Thyroid gland (tissue), 4 donors: ENCODE measurements around the gene SSPN. TPM values are rescaled to one million over a fixed set of nuclear protein-coding genes. Genes with fewer than 3 reads are reported as not detected.

Experiments
- DNase-seq, 2 donors: peaks; one replicate each; pipeline ENCODE4 v3.0.0-alpha.2; 2019
- H3K27ac ChIP-seq, 3 donors: fragments of 200-600 bp; sonication (generic); 1 replicate in 2 of 3; 2 replicates in 1 of 3; pipeline ENCODE4 v1.5.1; 2016 to 2019; ENCODE audit warnings: mild to moderate bottlenecking in 1 of 3, moderate library complexity in 1 of 3
- H3K27me3 ChIP-seq: fragments of 200-600 bp; sonication (generic); one replicate; pipeline ENCODE4 v1.5.1; 2019
- H3K36me3 ChIP-seq, 2 donors: fragments of 200-600 bp; sonication (generic); one replicate each; pipeline ENCODE4 v1.5.1; 2016 to 2019
- H3K4me1 ChIP-seq, 2 donors: fragments of 200-600 bp; sonication (generic); one replicate each; pipeline ENCODE4 v1.5.1; 2017 to 2019
- H3K4me3 ChIP-seq, 3 donors: fragments of 200-600 bp; sonication (generic); replicated peaks in 1 of 3; 1 replicate in 2 of 3; 2 replicates in 1 of 3; pipeline ENCODE4 v1.5.1; 2016; ENCODE audit warnings: mild to moderate bottlenecking in 1 of 3
- H3K9me3 ChIP-seq: fragments of 200-600 bp; sonication (generic); one replicate; pipeline ENCODE4 v1.5.1; 2017
- POLR2A ChIP-seq, 2 donors: fragments of 450-650 bp; IDR thresholded peaks; one replicate each; pipeline ENCODE4 v1.6.1; 2017; ENCODE audit warnings: antibody characterized with exemption in 2 of 2, mild to moderate bottlenecking in 2 of 2, moderate library complexity in 1 of 2
- WGBS, 2 donors: methylation state at CpG; one replicate each; pipeline ENCODE4 v1.1.5; 2017; 5-methylcytosine and 5-hydroxymethylcytosine counted together
- intact Hi-C: fragments of 100-400 bp; cut with DNase I; formaldehyde crosslinking; loops from one replicate; pipeline ENCODE4 v1.15.1; 2023
- total RNA-seq, 4 donors: library from RNA; depleted of rRNA; stranded (reverse); fragments of >200 nt; gene quantifications; one replicate each; pipeline ENCODE4 v1.2.3, GENCODE V29; 2016
- TF ChIP-seq, protein P1 (sequence below), 6 experiments: fragments of 200-600 bp in 3 of 6; fragments of 450-650 bp in 3 of 6; sonication (generic) in 3 of 6; IDR thresholded peaks; one replicate each; pipeline ENCODE4 v1.5.1; 2016 to 2019; ENCODE audit warnings: antibody characterized with exemption in 6 of 6, mild to moderate bottlenecking in 2 of 6, inconsistent platforms in 1 of 6, moderate library complexity in 1 of 6

SSPN gene
- total RNA-seq, 4 donors from 2014 or later: 20.1 to 25.0 (median 22.2) TPM

DNA sequence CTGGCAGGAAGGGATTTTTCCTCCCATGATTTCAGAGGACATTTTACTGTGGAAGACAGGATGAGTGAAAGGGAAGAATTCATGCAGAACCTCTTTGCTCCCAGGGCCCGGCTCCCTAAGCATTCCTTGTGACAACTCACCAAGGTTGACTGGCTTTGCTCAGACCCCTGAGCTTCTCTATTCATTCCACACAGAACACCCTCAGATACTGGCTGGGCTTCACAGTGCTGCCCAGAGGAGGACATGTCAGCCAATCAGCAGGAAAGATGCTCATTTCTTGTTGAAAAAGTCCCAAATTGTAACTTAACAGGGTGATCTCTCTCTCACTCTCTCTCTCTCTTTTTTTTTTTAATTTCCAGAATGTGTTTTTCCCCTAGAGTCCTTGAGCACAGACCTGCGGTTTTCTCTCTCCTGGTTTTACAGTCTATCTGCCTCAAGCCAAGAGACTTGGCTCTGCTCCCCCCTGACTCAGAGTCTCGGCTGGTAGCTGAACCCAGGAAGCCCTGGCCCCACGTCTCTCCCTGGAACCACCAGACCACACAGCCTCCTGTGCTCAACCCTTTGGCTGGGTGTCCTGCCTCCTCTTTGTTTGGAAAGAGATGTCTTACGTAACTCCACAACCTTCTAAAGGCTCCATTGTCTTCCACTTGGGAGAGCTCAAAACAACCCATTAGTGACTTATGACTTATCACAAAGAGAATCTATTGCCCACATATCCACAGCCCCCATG lies 43.9 kb downstream of the SSPN start:
- peak; percentile 73 to 79 for DNase-seq
- intact Hi-C loops: no loop called here
- H3K36me3 ChIP-seq: no peaks in the 10 kb centered on the region
- no peaks in the 10 kb centered on the region for H3K27me3 ChIP-seq
- no peaks in the 10 kb centered on the region for H3K9me3 ChIP-seq
- no peak overlapping the region for H3K4me3 ChIP-seq
- peaks cover 23 to 35% of the 10 kb centered on the region in 2 donors for H3K4me1 ChIP-seq
- peak in 1 of 2 donors; percentile 33 for TF ChIP-seq POLR2A (IDR thresholded peaks at IDR 0.05)
- TF ChIP-seq, protein P1, sequence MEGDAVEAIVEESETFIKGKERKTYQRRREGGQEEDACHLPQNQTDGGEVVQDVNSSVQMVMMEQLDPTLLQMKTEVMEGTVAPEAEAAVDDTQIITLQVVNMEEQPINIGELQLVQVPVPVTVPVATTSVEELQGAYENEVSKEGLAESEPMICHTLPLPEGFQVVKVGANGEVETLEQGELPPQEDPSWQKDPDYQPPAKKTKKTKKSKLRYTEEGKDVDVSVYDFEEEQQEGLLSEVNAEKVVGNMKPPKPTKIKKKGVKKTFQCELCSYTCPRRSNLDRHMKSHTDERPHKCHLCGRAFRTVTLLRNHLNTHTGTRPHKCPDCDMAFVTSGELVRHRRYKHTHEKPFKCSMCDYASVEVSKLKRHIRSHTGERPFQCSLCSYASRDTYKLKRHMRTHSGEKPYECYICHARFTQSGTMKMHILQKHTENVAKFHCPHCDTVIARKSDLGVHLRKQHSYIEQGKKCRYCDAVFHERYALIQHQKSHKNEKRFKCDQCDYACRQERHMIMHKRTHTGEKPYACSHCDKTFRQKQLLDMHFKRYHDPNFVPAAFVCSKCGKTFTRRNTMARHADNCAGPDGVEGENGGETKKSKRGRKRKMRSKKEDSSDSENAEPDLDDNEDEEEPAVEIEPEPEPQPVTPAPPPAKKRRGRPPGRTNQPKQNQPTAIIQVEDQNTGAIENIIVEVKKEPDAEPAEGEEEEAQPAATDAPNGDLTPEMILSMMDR (IDR thresholded peaks at IDR 0.05): no peak
- WGBS, 2 donors: 30 to 32% methylated on average over 5 of the region's 5 CpGs
- H3K27ac ChIP-seq: peak overlapping the region; percentile 82 to 86 (median 83)

DNA sequence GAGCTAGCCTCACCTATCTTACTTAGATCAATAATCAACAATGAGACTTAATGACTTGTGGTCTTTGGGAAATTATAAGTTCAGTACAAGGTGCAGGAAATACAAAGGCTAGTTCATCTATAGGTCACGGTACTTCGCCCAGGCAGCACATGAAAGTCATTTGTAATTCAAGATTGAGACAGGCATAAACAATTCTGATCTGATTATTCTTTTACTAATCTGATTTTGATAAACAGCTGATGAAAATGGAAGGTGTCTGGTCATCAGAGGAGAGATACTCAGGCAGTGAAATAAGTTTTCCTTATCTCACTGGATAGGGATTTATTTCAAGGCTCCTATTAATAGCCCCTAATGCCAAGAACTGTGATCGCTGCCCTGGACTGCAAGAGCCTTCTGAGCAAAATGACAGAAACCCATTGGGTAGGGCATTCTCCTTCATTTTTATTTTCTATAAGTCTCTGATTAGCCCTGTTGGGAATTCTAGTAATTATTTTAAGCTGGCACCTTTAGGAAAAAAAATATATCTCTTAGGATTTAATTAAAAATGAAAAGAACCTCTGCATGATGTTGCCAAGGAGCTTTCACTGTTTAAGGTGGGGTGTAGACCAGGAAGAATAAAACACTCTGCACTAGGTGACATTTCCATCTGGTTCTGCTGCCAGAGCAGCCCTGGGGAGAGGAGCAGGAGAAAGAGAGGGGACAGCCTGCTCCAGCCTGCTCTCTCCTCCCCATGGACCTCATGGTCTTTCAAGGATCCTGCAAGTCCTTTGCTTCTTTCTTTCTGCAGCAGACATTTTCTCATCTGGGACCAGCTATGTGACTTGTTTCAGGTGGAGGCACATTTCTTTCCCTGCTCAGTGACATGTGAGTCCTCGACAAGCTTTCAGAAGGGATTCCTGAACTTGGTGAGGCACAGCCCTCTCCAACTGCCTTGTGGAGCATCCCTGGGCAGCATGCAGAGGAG lies 44.8 kb downstream of the SSPN start:
- intact Hi-C loops: no loop called here
- peak overlapping the region; percentile 82 to 86 (median 83) for H3K27ac ChIP-seq
- H3K4me3 ChIP-seq: no peak overlapping the region
- TF ChIP-seq, protein P1 (IDR thresholded peaks at IDR 0.05): no peak
- no peak for TF ChIP-seq POLR2A (IDR thresholded peaks at IDR 0.05)
- no peaks in the 10 kb centered on the region for H3K36me3 ChIP-seq
- WGBS, 2 donors: 74 to 76% methylated on average over 4 of the region's 4 CpGs
- DNase-seq: no peak
- peaks cover 23 to 36% of the 10 kb centered on the region in 2 donors for H3K4me1 ChIP-seq
- H3K9me3 ChIP-seq: no peaks in the 10 kb centered on the region
- H3K27me3 ChIP-seq: no peaks in the 10 kb centered on the region

DNA sequence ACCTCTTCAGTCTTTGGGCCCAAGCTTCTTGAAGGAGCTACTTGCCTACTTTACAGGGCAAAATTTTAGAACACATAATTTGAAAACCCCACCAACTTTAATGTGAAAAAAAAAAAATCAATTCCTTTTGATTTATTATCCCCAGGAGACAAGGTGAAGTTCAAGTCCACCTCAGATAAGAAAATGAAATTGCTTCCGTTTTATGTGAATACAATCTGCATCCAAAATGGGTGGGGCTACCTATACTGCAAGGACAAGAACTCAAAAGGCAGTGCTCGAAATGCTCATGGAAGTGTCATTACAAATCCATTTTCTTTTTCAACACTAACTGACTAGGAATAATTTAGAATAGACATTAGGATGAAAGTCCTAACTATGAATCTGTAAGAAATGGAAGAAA lies 45.7 kb downstream of the SSPN start:
- TF ChIP-seq, protein P1 (IDR thresholded peaks at IDR 0.05): no peak
- TF ChIP-seq POLR2A (IDR thresholded peaks at IDR 0.05): no peak
- intact Hi-C loops: no loop called here
- no peak overlapping the region for H3K4me3 ChIP-seq
- no peaks in the 10 kb centered on the region for H3K36me3 ChIP-seq
- peak overlapping the region in 1 of 3 donors; percentile 86 for H3K27ac ChIP-seq
- no peaks in the 10 kb centered on the region for H3K27me3 ChIP-seq
- no peak for DNase-seq
- H3K9me3 ChIP-seq: no peaks in the 10 kb centered on the region
- WGBS, 2 donors: 92 to 93% methylated on average over 2 of the region's 2 CpGs
- H3K4me1 ChIP-seq: peaks cover 31 to 46% of the 10 kb centered on the region in 2 donors

DNA sequence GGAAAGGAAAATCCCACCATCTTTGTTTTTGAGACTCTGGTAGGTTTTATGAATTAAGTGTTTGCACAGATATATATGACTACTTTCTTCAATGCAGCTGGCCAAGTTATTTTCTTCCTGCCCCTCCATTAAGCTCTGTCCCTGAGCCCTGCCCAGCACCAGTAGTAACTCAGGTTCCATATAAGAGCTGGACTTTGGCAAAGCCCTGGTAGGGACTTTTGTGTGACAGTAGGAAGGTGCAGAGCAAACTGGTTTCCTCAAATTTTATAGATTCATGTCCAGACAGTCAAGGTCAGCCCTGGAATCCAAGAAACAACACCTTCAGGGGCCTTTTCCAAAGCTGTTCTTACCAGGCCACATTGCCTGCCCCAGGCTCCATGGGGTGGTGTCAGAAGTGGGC lies 47.3 kb downstream of the SSPN start:
- Histone ChIP-seq H3K27ac (no peak overlapping the region), H3K27me3 (no peaks in the 10 kb centered on the region), H3K4me1 (peaks cover 35 to 48% of the 10 kb centered on the region in 2 donors), H3K4me3 (no peak overlapping the region), H3K9me3 (no peaks in the 10 kb centered on the region), H3K36me3 (no peaks in the 10 kb centered on the region)
- intact Hi-C loops: no loop called here
- DNase-seq: no peak
- no peak for TF ChIP-seq POLR2A (IDR thresholded peaks at IDR 0.05)
- TF ChIP-seq, protein P1 (IDR thresholded peaks at IDR 0.05): no peak
